D721Med (cell line): ENCODE results near the gene KDF1.
"Not testable (repeated sequence)": the region's sequence is repeated elsewhere in the genome, so short reads cannot be mapped to it uniquely, and the experiment has no call there.

Experiments used
- DNase-seq: peaks from one replicate; pipeline ENCODE4 v3.0.0; 2011; ENCODE audit warnings: low spot score; ENCODE audit not compliant: insufficient read length
- FAIRE-seq: peaks from 2 replicates; lab custom pipeline; 2011; peaks lifted over from hg19 to GRCh38; lab: Jason Lieb, UNC
- TF ChIP-seq, protein P1 (sequence below): IDR thresholded peaks from 2 replicates; pipeline ENCODE4 v1.5.1; 2012; ENCODE audit warnings: mild to moderate bottlenecking, control low read depth; ENCODE audit not compliant: insufficient read depth; ENCODE audit errors: missing control alignments

The KDF1 gene

DNA sequence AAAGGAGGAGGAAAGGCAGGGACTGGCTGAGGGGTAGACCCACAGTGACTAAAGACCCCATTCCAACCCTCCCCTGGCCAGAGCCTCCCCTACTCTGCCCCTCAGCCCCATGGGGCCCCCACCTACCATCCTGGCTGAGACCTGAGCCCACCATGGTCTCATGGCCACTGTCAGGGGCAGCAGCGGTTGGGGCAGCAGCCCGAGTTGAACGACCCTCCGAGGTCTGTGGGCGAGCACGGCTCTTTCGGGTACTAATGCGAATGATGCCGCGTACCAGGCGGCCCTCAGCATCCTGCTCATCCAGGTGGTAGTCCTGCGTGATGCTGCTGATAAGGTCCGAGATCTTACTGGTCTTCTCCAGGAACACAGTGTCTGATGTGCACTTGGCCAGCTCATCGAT is 9.1 kb downstream of the KDF1 start:
- TF ChIP-seq, protein P1, sequence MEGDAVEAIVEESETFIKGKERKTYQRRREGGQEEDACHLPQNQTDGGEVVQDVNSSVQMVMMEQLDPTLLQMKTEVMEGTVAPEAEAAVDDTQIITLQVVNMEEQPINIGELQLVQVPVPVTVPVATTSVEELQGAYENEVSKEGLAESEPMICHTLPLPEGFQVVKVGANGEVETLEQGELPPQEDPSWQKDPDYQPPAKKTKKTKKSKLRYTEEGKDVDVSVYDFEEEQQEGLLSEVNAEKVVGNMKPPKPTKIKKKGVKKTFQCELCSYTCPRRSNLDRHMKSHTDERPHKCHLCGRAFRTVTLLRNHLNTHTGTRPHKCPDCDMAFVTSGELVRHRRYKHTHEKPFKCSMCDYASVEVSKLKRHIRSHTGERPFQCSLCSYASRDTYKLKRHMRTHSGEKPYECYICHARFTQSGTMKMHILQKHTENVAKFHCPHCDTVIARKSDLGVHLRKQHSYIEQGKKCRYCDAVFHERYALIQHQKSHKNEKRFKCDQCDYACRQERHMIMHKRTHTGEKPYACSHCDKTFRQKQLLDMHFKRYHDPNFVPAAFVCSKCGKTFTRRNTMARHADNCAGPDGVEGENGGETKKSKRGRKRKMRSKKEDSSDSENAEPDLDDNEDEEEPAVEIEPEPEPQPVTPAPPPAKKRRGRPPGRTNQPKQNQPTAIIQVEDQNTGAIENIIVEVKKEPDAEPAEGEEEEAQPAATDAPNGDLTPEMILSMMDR: no peak
- DNase-seq (no peak), FAIRE-seq (no peak)

DNA sequence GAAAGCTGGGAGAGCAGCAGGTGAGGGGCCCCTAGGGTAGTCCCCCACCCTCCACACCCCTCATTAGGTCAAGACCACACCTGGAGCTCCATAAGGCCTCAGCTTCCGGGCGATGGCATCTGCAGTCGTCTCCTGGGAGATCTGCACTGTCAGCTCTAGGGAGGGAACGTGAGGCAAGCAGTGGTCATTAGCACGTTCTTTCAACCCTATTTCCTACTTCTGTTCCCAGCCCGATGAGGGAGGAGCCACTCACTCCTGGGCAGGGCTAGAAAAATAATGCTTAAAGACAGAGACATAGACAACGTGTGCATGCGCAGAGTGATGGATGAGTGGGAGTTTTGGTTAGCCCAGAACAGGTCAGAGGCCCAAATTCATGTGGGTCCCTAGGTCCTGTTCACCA is 9.7 kb downstream of the KDF1 start:
- TF ChIP-seq, protein P1: no peak
- no peak for DNase-seq
- FAIRE-seq: no peak

DNA sequence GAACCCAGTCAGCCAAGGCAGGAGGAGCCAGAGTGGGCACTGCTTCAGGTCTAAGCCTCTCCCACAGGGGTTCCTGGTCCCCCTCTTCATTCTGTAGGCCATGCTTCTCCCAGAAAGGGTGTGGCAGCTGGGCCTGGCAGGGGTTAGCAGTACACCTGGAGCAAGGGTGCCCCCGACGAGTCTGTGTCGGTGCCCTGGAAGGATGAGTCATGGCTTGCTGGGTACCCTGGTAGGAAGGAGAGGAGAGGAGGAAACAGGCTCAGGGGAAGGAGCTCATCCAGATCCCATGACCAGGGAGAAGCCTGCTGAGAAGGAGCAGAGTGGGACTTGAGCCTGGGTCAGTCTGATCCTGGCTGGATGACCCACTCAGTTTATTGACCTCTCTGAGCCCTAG is 10.3 kb downstream of the KDF1 start:
- FAIRE-seq: no peak
- TF ChIP-seq, protein P1: no peak

DNA sequence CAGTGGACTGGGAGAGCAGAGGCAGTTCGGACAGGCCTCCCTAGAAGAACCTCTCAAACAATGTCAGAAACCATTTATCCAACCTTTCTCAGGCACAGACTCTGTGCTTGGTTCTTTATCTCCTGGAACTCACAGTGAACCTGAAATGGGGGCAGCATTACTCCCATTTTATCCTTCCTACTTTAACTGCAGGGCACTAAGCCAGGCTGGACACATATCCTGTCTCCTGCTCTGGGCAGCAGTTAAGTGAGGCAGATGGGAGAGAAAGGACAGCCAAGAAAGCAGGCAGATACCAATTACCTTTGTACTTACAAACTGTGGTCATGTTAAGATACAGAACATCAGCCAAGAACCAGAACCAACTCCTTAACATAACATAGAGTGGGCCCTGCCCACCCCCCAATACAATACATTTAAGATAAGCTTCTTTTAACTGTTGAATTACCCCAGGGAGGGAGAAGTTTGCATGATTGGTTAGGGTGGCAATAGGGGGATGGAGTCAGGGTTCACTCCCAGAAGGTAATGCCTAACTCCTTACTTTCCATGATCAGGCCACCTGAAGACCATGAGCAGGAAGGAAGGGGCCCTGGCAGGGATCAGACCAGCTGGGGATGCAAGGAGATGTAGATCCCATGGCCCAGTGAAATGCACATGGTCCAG is 10.9 kb downstream of the KDF1 start:
- DNase-seq (no peak), FAIRE-seq (no peak)
- TF ChIP-seq, protein P1: no peak

More for the DNA sequence above, 10.3 kb downstream of the KDF1 start:
- no peak for DNase-seq

DNA sequence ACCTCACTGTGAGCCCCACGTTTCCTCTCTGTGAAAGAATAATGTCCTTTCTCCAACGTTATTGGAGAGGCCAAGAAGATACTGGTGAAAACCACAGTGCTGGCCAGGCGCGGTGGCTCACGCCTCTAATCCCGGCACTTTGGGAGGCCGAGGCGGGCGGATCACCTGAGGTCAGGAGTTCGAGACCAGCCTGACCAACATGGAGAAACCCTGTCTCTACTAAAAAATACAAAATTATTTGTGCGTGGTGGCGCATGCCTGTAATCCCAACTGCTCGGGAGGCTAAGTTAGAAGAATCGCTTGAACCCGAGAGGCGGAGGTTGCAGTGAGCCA is 11.6 kb downstream of the KDF1 start:
- not testable (repeated sequence) for DNase-seq, FAIRE-seq

DNA sequence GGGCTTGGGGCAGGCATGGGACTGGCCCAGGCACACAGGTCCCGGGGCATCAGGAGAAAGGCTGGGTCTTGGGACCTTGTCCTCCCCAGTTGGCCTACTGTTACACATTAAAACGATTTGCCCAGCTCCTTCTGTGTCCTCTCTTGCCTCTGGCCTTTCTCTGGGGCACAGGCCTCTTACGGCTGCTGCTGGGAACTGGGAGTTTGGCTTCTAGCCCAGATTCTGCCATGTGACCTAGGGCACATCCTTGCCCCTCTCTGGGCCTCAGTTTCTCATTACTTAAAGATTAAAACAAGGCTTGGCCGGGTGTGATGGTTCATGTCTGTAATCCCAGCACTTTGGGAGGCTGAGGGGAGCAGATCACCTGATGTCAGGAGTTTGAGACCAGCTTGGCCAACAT is 14.0 kb downstream of the KDF1 start:
- TF ChIP-seq, protein P1: no peak
- no peak for FAIRE-seq

DNA sequence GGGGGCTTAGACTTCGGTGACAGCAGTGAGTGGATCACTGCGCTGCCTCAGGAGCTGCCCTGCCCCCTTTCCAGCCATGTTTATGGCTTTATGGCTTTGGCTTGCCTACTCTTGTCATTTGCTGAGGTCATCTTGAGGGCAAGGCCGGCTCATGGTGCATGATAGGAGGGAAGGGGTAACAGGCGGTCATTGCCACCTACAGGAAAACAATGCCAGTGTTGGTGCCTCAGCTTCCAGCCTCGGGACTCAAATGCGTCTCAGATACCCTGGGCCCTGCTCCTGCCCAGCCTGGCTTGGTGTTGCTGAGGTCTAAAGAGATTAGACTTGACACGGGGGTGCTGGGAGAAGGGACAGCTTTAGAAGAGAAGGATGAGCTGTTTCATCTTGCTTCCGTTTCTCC is 14.5 kb downstream of the KDF1 start:
- FAIRE-seq (no peak), DNase-seq (no peak)
- TF ChIP-seq, protein P1: no peak

More for the DNA sequence above, 14.0 kb downstream of the KDF1 start:
- DNase-seq: no peak

DNA sequence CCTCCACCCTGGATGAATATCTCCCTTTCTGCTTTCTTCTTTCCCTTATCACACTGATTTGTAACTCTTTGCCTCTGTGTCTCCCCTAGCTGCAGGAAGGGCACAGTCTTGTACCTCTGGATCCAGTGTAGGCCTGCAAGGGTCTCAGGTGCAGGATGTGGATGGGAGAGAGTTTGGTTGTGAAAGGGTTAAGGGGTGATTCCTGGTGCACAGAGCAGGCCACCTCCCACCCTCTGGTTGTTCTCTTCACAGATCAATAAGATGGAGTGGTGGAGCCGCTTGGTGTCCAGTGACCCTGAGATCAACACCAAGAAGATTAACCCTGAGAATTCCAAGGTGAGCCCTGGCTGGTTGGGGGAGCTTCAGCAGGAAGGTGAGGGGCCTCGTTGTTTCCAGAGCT is 15.1 kb downstream of the KDF1 start:
- TF ChIP-seq, protein P1: no peak
- no peak for FAIRE-seq

More for the DNA sequence above, 15.1 kb downstream of the KDF1 start:
- DNase-seq: no peak
